NT2/D1 (cell line): ENCODE measurements around the gene CHN2.

Experiments used
- DNase-seq: peaks from one replicate; pipeline ENCODE4 v3.0.0-alpha.2; 2011; ENCODE audit warnings: low read depth, low spot score
- H3K27me3 ChIP-seq: 2 replicates; pipeline ENCODE4 v1.6.0; 2011; ENCODE audit warnings: mild to moderate bottlenecking; ENCODE audit not compliant: insufficient read length, insufficient read depth
- H3K36me3 ChIP-seq: 2 replicates; pipeline ENCODE4 v1.6.1; 2011; ENCODE audit warnings: mild to moderate bottlenecking, low read length, mixed read lengths; ENCODE audit not compliant: insufficient read depth, insufficient read length
- H3K4me1 ChIP-seq: 2 replicates; pipeline ENCODE4 v1.5.1; 2011; ENCODE audit not compliant: insufficient read depth, insufficient read length
- H3K4me3 ChIP-seq: 2 replicates; pipeline ENCODE4 v1.5.1; 2011; ENCODE audit warnings: low read depth; ENCODE audit not compliant: insufficient read length
- H3K9ac ChIP-seq: 2 replicates; pipeline ENCODE4 v1.6.0; 2011; ENCODE audit warnings: low read depth; ENCODE audit not compliant: insufficient read length
- H3K9me3 ChIP-seq: 2 replicates; pipeline ENCODE4 v1.5.1; 2011; ENCODE audit warnings: mild to moderate bottlenecking, low read length; ENCODE audit not compliant: insufficient read depth
- SUZ12 ChIP-seq: IDR thresholded peaks from 2 replicates; pipeline ENCODE4 v1.6.1; 2011; ENCODE audit not compliant: insufficient read length, insufficient read depth; ENCODE audit errors: extremely low read depth
- YY1 ChIP-seq: IDR thresholded peaks from 2 replicates; pipeline ENCODE4 v1.6.1; 2011; ENCODE audit not compliant: insufficient read length, insufficient read depth
- ZNF274 ChIP-seq: IDR thresholded peaks from 2 replicates; pipeline ENCODE4 v1.6.1; 2011; ENCODE audit warnings: mild to moderate bottlenecking, low read depth, low read length

CHN2 gene

DNA sequence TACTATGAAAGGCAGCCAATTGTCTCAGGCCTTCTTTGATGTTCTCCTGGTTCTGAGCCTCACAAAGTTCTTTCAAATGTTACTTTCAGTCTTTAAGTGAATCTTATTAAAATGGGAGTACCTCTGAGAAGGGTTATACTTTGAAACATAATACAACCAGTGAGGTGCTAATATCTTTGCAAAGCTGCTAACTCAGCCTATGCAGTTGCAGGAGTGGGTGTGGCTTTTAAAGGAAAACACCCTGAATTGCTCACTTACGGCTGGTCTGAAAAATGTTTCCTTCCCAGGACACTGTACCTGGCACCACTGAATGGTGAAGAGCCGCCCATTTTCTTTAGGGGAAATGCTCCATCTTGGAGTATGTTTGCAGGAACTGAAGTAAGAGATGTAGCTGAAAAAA is 130.9 kb downstream of the CHN2 start:
- DNase-seq = no peak
- TF ChIP-seq ZNF274 = no peak
- TF ChIP-seq SUZ12 = no peak
- TF ChIP-seq YY1 = no peak
- Histone ChIP-seq H3K9ac (no peak overlapping the region), H3K36me3 (no peaks in the 10 kb centered on the region), H3K9me3 (no peaks in the 10 kb centered on the region), H3K4me3 (no peak overlapping the region), H3K27me3 (no peaks in the 10 kb centered on the region), H3K4me1 (no peaks in the 10 kb centered on the region)

DNA sequence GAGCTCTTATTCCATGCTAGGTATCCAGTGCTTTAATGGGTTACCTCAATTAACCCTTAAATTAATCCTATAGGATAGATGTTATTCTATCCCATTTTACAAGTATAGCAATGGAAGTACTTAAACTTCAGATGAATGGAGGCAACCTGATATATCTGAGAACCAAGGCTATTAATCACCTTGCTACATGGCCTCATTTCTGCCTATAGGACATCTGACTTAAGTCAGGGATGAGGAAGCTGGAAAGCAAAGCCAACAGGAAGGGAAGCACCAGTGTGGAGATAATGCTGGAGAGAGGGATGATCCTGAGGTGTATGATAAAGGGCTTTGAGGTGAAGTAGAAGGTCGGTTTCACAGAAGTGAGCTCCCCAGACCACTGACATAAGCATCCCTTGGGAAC is 132.3 kb downstream of the CHN2 start:
- TF ChIP-seq YY1 = no peak
- no peak for TF ChIP-seq SUZ12
- TF ChIP-seq ZNF274 = no peak
- no peak overlapping the region for H3K9ac ChIP-seq
- H3K4me3 ChIP-seq = no peak overlapping the region
- no peaks in the 10 kb centered on the region for H3K9me3 ChIP-seq
- no peaks in the 10 kb centered on the region for H3K36me3 ChIP-seq
- no peaks in the 10 kb centered on the region for H3K27me3 ChIP-seq
- no peaks in the 10 kb centered on the region for H3K4me1 ChIP-seq
- DNase-seq = no peak

DNA sequence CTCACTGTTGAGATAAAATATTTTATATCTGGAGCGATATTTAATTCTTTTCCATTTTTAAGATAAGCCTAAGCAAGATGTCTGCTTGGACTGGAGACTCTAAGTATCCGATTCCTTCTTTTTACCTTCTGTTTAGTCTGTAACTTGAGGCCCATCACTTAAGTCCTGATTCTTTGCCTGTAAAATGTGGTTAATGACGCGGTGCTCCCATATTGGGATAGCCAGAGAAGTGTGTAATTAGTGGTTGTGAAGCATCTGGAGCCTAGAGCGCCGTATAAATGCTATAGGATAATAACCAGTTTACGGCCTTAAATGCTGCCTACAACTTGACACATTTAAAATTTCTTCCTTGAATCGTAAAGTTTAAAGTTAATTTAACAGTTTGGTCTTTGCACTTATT is 132.9 kb downstream of the CHN2 start:
- Histone ChIP-seq H3K9ac (no peak overlapping the region), H3K4me3 (no peak overlapping the region), H3K4me1 (no peaks in the 10 kb centered on the region), H3K27me3 (no peaks in the 10 kb centered on the region), H3K9me3 (no peaks in the 10 kb centered on the region), H3K36me3 (no peaks in the 10 kb centered on the region)
- no peak for DNase-seq
- no peak for TF ChIP-seq ZNF274
- no peak for TF ChIP-seq SUZ12
- no peak for TF ChIP-seq YY1

DNA sequence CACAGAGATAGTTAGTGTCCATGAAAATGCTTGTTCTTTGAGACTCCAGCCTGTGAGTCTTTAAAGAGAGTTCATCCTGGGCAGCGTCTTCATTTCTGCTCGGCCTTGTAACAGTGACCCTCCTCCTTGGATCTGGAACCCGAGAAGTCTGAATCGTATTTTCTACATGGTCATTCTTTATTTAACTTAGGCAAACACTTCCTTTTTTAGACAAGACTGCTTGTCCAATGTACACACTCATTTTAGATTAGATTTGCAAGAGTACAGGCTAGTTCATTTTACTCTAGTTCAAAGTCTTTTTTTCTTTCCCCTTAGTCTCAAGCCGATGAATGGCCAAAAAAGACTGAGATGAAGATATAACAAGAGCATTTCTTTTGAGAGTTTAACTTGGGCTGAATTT is 133.5 kb downstream of the CHN2 start:
- no peak overlapping the region for H3K9ac ChIP-seq
- no peaks in the 10 kb centered on the region for H3K4me1 ChIP-seq
- DNase-seq = no peak
- no peaks in the 10 kb centered on the region for H3K27me3 ChIP-seq
- no peaks in the 10 kb centered on the region for H3K36me3 ChIP-seq
- H3K4me3 ChIP-seq = no peak overlapping the region
- H3K9me3 ChIP-seq = no peaks in the 10 kb centered on the region
- TF ChIP-seq SUZ12 (no peak), ZNF274 (no peak), YY1 (no peak)

DNA sequence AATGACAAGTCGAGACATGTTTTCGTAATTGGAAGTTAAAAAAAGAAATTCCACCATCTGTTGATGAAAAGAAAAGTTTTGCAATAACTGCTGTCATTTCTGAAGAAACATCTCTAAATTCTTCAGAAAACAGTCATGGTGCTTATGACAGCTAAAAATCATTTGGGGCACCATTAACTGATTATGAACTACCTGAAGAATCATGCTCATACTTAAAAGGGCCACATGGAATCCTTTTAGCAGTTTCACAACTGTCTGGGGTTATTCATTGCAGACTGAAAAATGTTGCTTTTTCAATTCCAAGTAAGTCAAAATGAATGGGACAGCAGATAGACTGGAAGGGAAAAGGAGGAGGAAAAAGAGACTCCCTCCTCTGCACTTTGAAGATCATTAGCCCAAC is 134.2 kb downstream of the CHN2 start:
- H3K27me3 ChIP-seq = no peaks in the 10 kb centered on the region
- TF ChIP-seq SUZ12 (no peak), YY1 (no peak), ZNF274 (no peak)
- no peaks in the 10 kb centered on the region for H3K4me1 ChIP-seq
- no peaks in the 10 kb centered on the region for H3K36me3 ChIP-seq
- no peak overlapping the region for H3K9ac ChIP-seq
- no peaks in the 10 kb centered on the region for H3K9me3 ChIP-seq
- DNase-seq = no peak
- no peak overlapping the region for H3K4me3 ChIP-seq

DNA sequence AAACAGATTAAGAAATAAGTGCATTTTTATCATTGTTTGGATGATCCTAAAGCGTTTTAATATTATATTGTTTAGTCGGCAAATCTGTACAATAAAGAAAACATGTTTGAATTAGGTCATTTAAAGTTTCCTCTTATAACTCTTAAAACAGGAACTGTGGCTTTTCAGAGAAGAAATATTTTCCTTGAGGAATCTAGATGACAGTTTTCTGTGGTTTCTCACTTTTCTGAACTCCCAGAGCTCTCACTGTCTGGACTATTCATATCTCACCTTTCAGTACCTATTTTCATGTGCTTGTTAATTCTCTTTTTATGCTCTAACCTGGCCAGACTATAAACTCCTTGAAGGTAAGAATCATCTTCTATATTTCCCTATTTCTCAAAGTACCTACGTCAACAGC is 135.1 kb downstream of the CHN2 start:
- TF ChIP-seq YY1 (no peak), SUZ12 (no peak), ZNF274 (no peak)
- H3K27me3 ChIP-seq = no peaks in the 10 kb centered on the region
- no peaks in the 10 kb centered on the region for H3K9me3 ChIP-seq
- H3K4me1 ChIP-seq = no peaks in the 10 kb centered on the region
- no peak overlapping the region for H3K4me3 ChIP-seq
- H3K9ac ChIP-seq = no peak overlapping the region
- no peak for DNase-seq
- no peaks in the 10 kb centered on the region for H3K36me3 ChIP-seq

DNA sequence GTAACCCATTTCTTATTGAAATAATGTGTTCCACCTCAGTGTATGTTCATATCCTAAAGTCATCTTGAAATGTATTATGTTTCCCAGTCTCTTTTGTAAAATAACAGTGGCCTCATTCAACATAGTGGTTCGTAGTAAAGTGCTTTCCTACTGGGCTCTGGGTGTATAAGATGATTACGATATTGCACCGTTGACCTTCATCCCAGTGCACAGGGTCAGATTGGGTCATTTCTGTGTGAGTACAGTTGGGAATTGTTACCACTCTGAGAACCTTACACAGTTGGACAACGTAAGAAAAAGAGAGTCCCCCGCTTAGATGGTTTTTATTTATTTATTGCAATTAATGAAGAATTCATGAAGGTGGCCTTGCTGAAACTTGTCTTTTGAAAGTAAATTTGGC is 135.6 kb downstream of the CHN2 start:
- H3K4me3 ChIP-seq = no peak overlapping the region
- no peaks in the 10 kb centered on the region for H3K27me3 ChIP-seq
- H3K9me3 ChIP-seq = no peaks in the 10 kb centered on the region
- H3K36me3 ChIP-seq = no peaks in the 10 kb centered on the region
- no peak for DNase-seq
- TF ChIP-seq ZNF274 (no peak), SUZ12 (no peak), YY1 (no peak)
- H3K4me1 ChIP-seq = no peaks in the 10 kb centered on the region
- H3K9ac ChIP-seq = no peak overlapping the region

DNA sequence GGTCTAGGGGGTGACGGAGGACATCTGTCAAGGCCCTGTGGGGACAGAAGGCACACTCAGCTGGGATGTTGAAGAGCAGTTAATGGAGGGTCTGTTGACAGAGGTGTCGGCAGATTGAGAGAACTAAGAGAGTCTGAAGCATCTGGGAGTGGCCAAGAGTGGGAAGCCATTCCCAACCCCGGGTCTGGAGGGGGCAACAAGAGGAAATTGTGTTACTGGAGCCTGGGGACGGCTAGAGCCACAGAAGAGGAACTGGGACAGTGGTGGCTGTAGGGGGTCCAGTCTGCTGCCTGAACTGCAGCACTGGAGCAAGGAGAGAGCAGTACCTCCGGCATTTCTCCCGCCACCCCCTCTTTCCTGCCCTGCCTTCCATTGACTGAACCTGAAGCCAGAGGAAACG is 136.6 kb downstream of the CHN2 start:
- H3K27me3 ChIP-seq = no peaks in the 10 kb centered on the region
- H3K4me1 ChIP-seq = no peaks in the 10 kb centered on the region
- no peak overlapping the region for H3K4me3 ChIP-seq
- DNase-seq = no peak
- TF ChIP-seq ZNF274 (no peak), SUZ12 (no peak), YY1 (no peak)
- no peaks in the 10 kb centered on the region for H3K36me3 ChIP-seq
- H3K9ac ChIP-seq = no peak overlapping the region
- H3K9me3 ChIP-seq = no peaks in the 10 kb centered on the region
